SJCRH30 (cell line): Measurements from ENCODE around the gene GYPC. TPM values are rescaled to one million over a fixed set of nuclear protein-coding genes. Genes with fewer than 3 reads are reported as not detected.

Experiments
- DNase-seq, 2 experiments: peaks; one replicate each; pipeline ENCODE4 v3.0.0-alpha.2; 2015 to 2020
- H3K27ac ChIP-seq: fragments of 250-450 bp; sonication (Bioruptor Pico); 2 replicates; pipeline ENCODE4 v1.5.1; 2020; ENCODE audit warnings: mild to moderate bottlenecking, moderate library complexity
- H3K27me3 ChIP-seq: fragments of 250-450 bp; sonication (Bioruptor Pico); 2 replicates; pipeline ENCODE4 v1.5.1; 2020; ENCODE audit warnings: mild to moderate bottlenecking, moderate library complexity
- H3K36me3 ChIP-seq: fragments of 250-450 bp; sonication (Bioruptor Pico); 2 replicates; pipeline ENCODE4 v1.5.1; 2020; ENCODE audit warnings: mild to moderate bottlenecking, moderate library complexity
- H3K4me1 ChIP-seq: fragments of 250-450 bp; sonication (Bioruptor Pico); 2 replicates; pipeline ENCODE4 v1.5.1; 2020; ENCODE audit warnings: mild to moderate bottlenecking, moderate library complexity
- H3K4me3 ChIP-seq: fragments of 250-450 bp; sonication (Bioruptor Pico); 2 replicates; pipeline ENCODE4 v1.5.1; 2020; ENCODE audit warnings: mild to moderate bottlenecking, moderate library complexity
- H3K9me3 ChIP-seq: fragments of 250-450 bp; sonication (Bioruptor Pico); replicated peaks from 2 replicates; pipeline ENCODE4 v1.5.1; 2020; ENCODE audit warnings: mild to moderate bottlenecking, moderate library complexity
- total RNA-seq: library from RNA; depleted of rRNA; stranded (reverse); fragments of >200 nt; shearing (Covaris generic); gene quantifications from 2 replicates; pipeline ENCODE4 v1.2.3, GENCODE V29; 2014

The GYPC gene
- total RNA-seq, 1 experiment from 2014 or later, result 26.1 TPM

- H3K27ac ChIP-seq, result no peak overlapping the region
- H3K36me3 ChIP-seq, result no peaks in the 10 kb centered on the region
- H3K27me3 ChIP-seq, result no peaks in the 10 kb centered on the region
- DNase-seq, result no peak
- no peaks in the 10 kb centered on the region for H3K4me1 ChIP-seq
- H3K9me3 ChIP-seq, result 0 out of 2 replicates have a peak, but pooled peaks cover 6% of the 10 kb centered on the region
- H3K4me3 ChIP-seq, result no peak overlapping the region
Measured at GRCh38 chr2:126671488-126671887, 15.5 kb downstream of the GYPC start.

- Histone ChIP-seq H3K4me3 (no peak overlapping the region), H3K4me1 (no peaks in the 10 kb centered on the region), H3K36me3 (no peaks in the 10 kb centered on the region), H3K9me3 (0 out of 2 replicates have a peak, but pooled peaks cover 6% of the 10 kb centered on the region), H3K27ac (no peak overlapping the region), H3K27me3 (no peaks in the 10 kb centered on the region)
- no peak for DNase-seq
Measured at GRCh38 chr2:126672980-126673605, 17.1 kb downstream of the GYPC start.

GRCh38 chr2:126674075-126674744 is 18.3 kb downstream of the GYPC start:
- H3K4me3 ChIP-seq, result no peak overlapping the region
- 0 out of 2 replicates have a peak, but pooled peaks cover 6% of the 10 kb centered on the region for H3K9me3 ChIP-seq
- H3K27ac ChIP-seq, result no peak overlapping the region
- no peaks in the 10 kb centered on the region for H3K4me1 ChIP-seq
- H3K36me3 ChIP-seq, result no peaks in the 10 kb centered on the region
- H3K27me3 ChIP-seq, result no peaks in the 10 kb centered on the region
- DNase-seq, result no peak

GRCh38 chr2:126675637-126676036 is 19.7 kb downstream of the GYPC start:
- Histone ChIP-seq H3K4me3 (no peak overlapping the region), H3K9me3 (0 out of 2 replicates have a peak, but pooled peaks cover 6% of the 10 kb centered on the region), H3K27ac (no peak overlapping the region), H3K4me1 (no peaks in the 10 kb centered on the region), H3K36me3 (no peaks in the 10 kb centered on the region), H3K27me3 (no peaks in the 10 kb centered on the region)
- DNase-seq, result no peak

GRCh38 chr2:126676221-126677175 is 20.5 kb downstream of the GYPC start:
- H3K9me3 ChIP-seq, result 0 out of 2 replicates have a peak, but pooled peaks cover 6% of the 10 kb centered on the region
- H3K27me3 ChIP-seq, result no peaks in the 10 kb centered on the region
- no peaks in the 10 kb centered on the region for H3K36me3 ChIP-seq
- H3K27ac ChIP-seq, result no peak overlapping the region
- DNase-seq, result no peak
- no peaks in the 10 kb centered on the region for H3K4me1 ChIP-seq
- H3K4me3 ChIP-seq, result no peak overlapping the region

GRCh38 chr2:126677176-126677538 is 21.2 kb downstream of the GYPC start:
- H3K4me1 ChIP-seq, result no peaks in the 10 kb centered on the region

GRCh38 chr2:126678269-126679065 is 22.5 kb downstream of the GYPC start:
- no peaks in the 10 kb centered on the region for H3K36me3 ChIP-seq
- no peak overlapping the region for H3K27ac ChIP-seq
- H3K4me3 ChIP-seq, result no peak overlapping the region
- no peak for DNase-seq
- 0 out of 2 replicates have a peak, but pooled peaks cover 6% of the 10 kb centered on the region for H3K9me3 ChIP-seq
- H3K27me3 ChIP-seq, result no peaks in the 10 kb centered on the region
- H3K4me1 ChIP-seq, result no peaks in the 10 kb centered on the region

More at GRCh38 chr2:126677176-126677538, 21.2 kb downstream of the GYPC start:
- Histone ChIP-seq H3K27ac (no peak overlapping the region), H3K9me3 (0 out of 2 replicates have a peak, but pooled peaks cover 6% of the 10 kb centered on the region), H3K4me3 (no peak overlapping the region), H3K36me3 (no peaks in the 10 kb centered on the region), H3K27me3 (no peaks in the 10 kb centered on the region)
- DNase-seq, result no peak

- no peaks in the 10 kb centered on the region for H3K4me1 ChIP-seq
- no peaks in the 10 kb centered on the region for H3K27me3 ChIP-seq
- no peak for DNase-seq
- no peak overlapping the region for H3K27ac ChIP-seq
- 0 out of 2 replicates have a peak, but pooled peaks cover 6% of the 10 kb centered on the region for H3K9me3 ChIP-seq
- no peak overlapping the region for H3K4me3 ChIP-seq
- H3K36me3 ChIP-seq, result no peaks in the 10 kb centered on the region
Measured at GRCh38 chr2:126679094-126679713, 23.2 kb downstream of the GYPC start.

GRCh38 chr2:126681505-126681904 is 25.5 kb downstream of the GYPC start:
- Histone ChIP-seq H3K27me3 (no peaks in the 10 kb centered on the region), H3K9me3 (no peaks in the 10 kb centered on the region), H3K4me1 (no peaks in the 10 kb centered on the region), H3K4me3 (no peak overlapping the region), H3K27ac (no peak overlapping the region), H3K36me3 (no peaks in the 10 kb centered on the region)
- no peak for DNase-seq

- Histone ChIP-seq H3K27ac (no peak overlapping the region), H3K36me3 (no peaks in the 10 kb centered on the region), H3K9me3 (no peaks in the 10 kb centered on the region), H3K4me3 (no peak overlapping the region), H3K27me3 (no peaks in the 10 kb centered on the region), H3K4me1 (no peaks in the 10 kb centered on the region)
- DNase-seq, result no peak
Measured at GRCh38 chr2:126685629-126686028, 29.7 kb downstream of the GYPC start.

GRCh38 chr2:126686286-126686685 is 30.3 kb downstream of the GYPC start:
- no peaks in the 10 kb centered on the region for H3K36me3 ChIP-seq
- peak in 1 of 2 experiments; percentile 15 for DNase-seq
- H3K4me1 ChIP-seq, result no peaks in the 10 kb centered on the region
- no peak overlapping the region for H3K4me3 ChIP-seq
- no peak overlapping the region for H3K27ac ChIP-seq
- H3K27me3 ChIP-seq, result no peaks in the 10 kb centered on the region
- H3K9me3 ChIP-seq, result no peaks in the 10 kb centered on the region

- DNase-seq, result no peak
- Histone ChIP-seq H3K27me3 (no peaks in the 10 kb centered on the region), H3K36me3 (no peaks in the 10 kb centered on the region), H3K9me3 (no peaks in the 10 kb centered on the region), H3K27ac (no peak overlapping the region), H3K4me3 (no peak overlapping the region), H3K4me1 (no peaks in the 10 kb centered on the region)
Measured at GRCh38 chr2:126686841-126687485, 31.0 kb downstream of the GYPC start.

GRCh38 chr2:126687503-126687902 is 31.5 kb downstream of the GYPC start:
- no peaks in the 10 kb centered on the region for H3K4me1 ChIP-seq
- DNase-seq, result no peak
- H3K27ac ChIP-seq, result no peak overlapping the region
- H3K36me3 ChIP-seq, result no peaks in the 10 kb centered on the region
- no peaks in the 10 kb centered on the region for H3K9me3 ChIP-seq
- no peak overlapping the region for H3K4me3 ChIP-seq
- H3K27me3 ChIP-seq, result no peaks in the 10 kb centered on the region
